ENCODE results near the gene SLC26A5.
"Not testable (repeated sequence)": the region's sequence is repeated elsewhere in the genome, so short reads cannot be mapped to it uniquely, and the experiment has no call there.

SLC26A5 gene

GRCh38 chr7:103405789-103406613 lies 40.0 kb downstream of the SLC26A5 start:
- DNase-seq = not testable (repeated sequence)

GRCh38 chr7:103399687-103400086 lies 46.3 kb downstream of the SLC26A5 start:
- DNase-seq = not testable (repeated sequence)

GRCh38 chr7:103398483-103399127 lies 47.4 kb downstream of the SLC26A5 start:
- no peak for DNase-seq

GRCh38 chr7:103396471-103396870 lies 49.5 kb downstream of the SLC26A5 start:
- DNase-seq = no peak

- no peak for DNase-seq
Measured at GRCh38 chr7:103395071-103395470, 50.9 kb downstream of the SLC26A5 start.

GRCh38 chr7:103394566-103394965 lies 51.4 kb downstream of the SLC26A5 start:
- no peak for DNase-seq

- DNase-seq = no peak
Measured at GRCh38 chr7:103391976-103392375, 54.0 kb downstream of the SLC26A5 start.

GRCh38 chr7:103391150-103391549 lies 54.9 kb downstream of the SLC26A5 start:
- DNase-seq = no peak

- no peak for DNase-seq
Measured at GRCh38 chr7:103389263-103389662, 56.7 kb downstream of the SLC26A5 start.

- DNase-seq = no peak
Measured at GRCh38 chr7:103388469-103389140, 57.4 kb downstream of the SLC26A5 start.

- DNase-seq = no peak
Measured at GRCh38 chr7:103387242-103387641, 58.8 kb downstream of the SLC26A5 start.

- DNase-seq = no peak
Measured at GRCh38 chr7:103382032-103382402, 64.0 kb downstream of the SLC26A5 start.

- no peak for DNase-seq
Measured at GRCh38 chr7:103381280-103382031, 64.6 kb downstream of the SLC26A5 start.

- DNase-seq = no peak
Measured at GRCh38 chr7:103380395-103381191, 65.4 kb downstream of the SLC26A5 start.

GRCh38 chr7:103379270-103379975 lies 66.6 kb downstream of the SLC26A5 start:
- DNase-seq = no peak

GRCh38 chr7:103373866-103374643 lies 72.0 kb downstream of the SLC26A5 start:
- DNase-seq = no peak

- no peak for DNase-seq
Measured at GRCh38 chr7:103369432-103369831, 76.6 kb downstream of the SLC26A5 start.

- DNase-seq = no peak
Measured at GRCh38 chr7:103349805-103350204, 96.2 kb downstream of the SLC26A5 start.

- DNase-seq = no peak
Measured at GRCh38 chr7:103348959-103349358, 97.0 kb downstream of the SLC26A5 start.

- DNase-seq = peak; percentile 3
Measured at GRCh38 chr7:103348452-103348851, 97.6 kb downstream of the SLC26A5 start.

Measured in CD4-positive, alpha-beta T cell treated with Interleukin-21 for 1 hour (primary cell).